WTC11 (cell line): ENCODE results near the gene ACSS2. TPM values are rescaled to one million over a fixed set of nuclear protein-coding genes. Genes with fewer than 3 reads are reported as not detected.

Experiments used
- ATAC-seq: fragments of 200-7000 bp; cut with Tn5 transposase; 2 replicates; pipeline ENCODE4 v1.10.0; 2021; ENCODE audit warnings: mild to moderate bottlenecking, moderate library complexity
- CTCF ChIA-PET: fragments of 300-600 bp; sonication (Branson Sonifier 250); formaldehyde crosslinking; loops from one replicate; lab custom pipeline; 2021; ENCODE audit warnings: antibody characterized with exemption; lab: Charles Lee
- POLR2A ChIA-PET: fragments of 350-600 bp; sonication (Branson Sonifier 250); formaldehyde crosslinking; loops from one replicate; lab custom pipeline; 2021; ENCODE audit warnings: antibody characterized with exemption; lab: Charles Lee
- DNase-seq: peaks from one replicate; pipeline ENCODE4 v3.0.0; 2021; ENCODE audit warnings: low spot score
- H3K27ac Mint-ChIP-seq: 2 replicates; pipeline ENCODE4 v1.8.0; 2021; ENCODE audit warnings: mixed read lengths
- H3K27me3 Mint-ChIP-seq: 2 replicates; pipeline ENCODE4 v1.8.0; 2021; ENCODE audit warnings: low read depth, mild to moderate bottlenecking, moderate library complexity, mixed read lengths
- H3K36me3 Mint-ChIP-seq: 2 replicates; pipeline ENCODE4 v1.8.0; 2021; ENCODE audit warnings: mixed read lengths
- H3K4me1 Mint-ChIP-seq: 2 replicates; pipeline ENCODE4 v1.8.0; 2022; ENCODE audit warnings: mixed read lengths
- H3K4me3 Mint-ChIP-seq: 2 replicates; pipeline ENCODE4 v1.8.0; 2021; ENCODE audit warnings: mild to moderate bottlenecking, moderate library complexity, mixed read lengths
- H3K9me3 Mint-ChIP-seq: 2 replicates; pipeline ENCODE4 v1.8.0; 2021; ENCODE audit warnings: mixed read lengths
- FOXJ3 ChIP-seq: sonication (generic); formaldehyde crosslinking; IDR thresholded peaks from 2 replicates; pipeline ENCODE4 v1.9.0; 2021; ENCODE audit warnings: missing genetic modification reagents, mild to moderate bottlenecking, borderline replicate concordance
- GTF2I ChIP-seq: fragments of 250-450 bp; sonication (Bioruptor Pico); conservative IDR thresholded peaks from 2 replicates; pipeline ENCODE4 v1.4.0; 2021; ENCODE audit warnings: mild to moderate bottlenecking
- HMGA2 ChIP-seq: fragments of 250-450 bp; sonication (Bioruptor Pico); IDR thresholded peaks from 2 replicates; pipeline ENCODE4 v1.4.0; 2021; ENCODE audit warnings: mild to moderate bottlenecking, moderate library complexity
- IRF2 ChIP-seq: sonication (generic); formaldehyde crosslinking; IDR thresholded peaks from 2 replicates; pipeline ENCODE4 v1.8.0; 2022; ENCODE audit warnings: low read depth, missing genetic modification reagents, borderline replicate concordance
- MXD4 ChIP-seq: fragments of 250-450 bp; sonication (Bioruptor Pico); IDR thresholded peaks from 2 replicates; pipeline ENCODE4 v1.8.0; 2021; ENCODE audit warnings: mild to moderate bottlenecking, moderate library complexity, borderline replicate concordance
- NFATC4 ChIP-seq: fragments of 250-450 bp; sonication (Bioruptor Pico); IDR thresholded peaks from 2 replicates; pipeline ENCODE4 v1.9.0; 2021; ENCODE audit warnings: mild to moderate bottlenecking
- SMAD3 ChIP-seq: sonication (generic); formaldehyde crosslinking; IDR thresholded peaks from 2 replicates; pipeline ENCODE4 v1.8.0; 2022; ENCODE audit warnings: missing genetic modification reagents, mild to moderate bottlenecking, borderline replicate concordance
- SMAD4 ChIP-seq: sonication (generic); formaldehyde crosslinking; IDR thresholded peaks from 2 replicates; pipeline ENCODE4 v1.8.0; 2022; ENCODE audit warnings: mild to moderate bottlenecking, missing genetic modification reagents
- TP53 ChIP-seq: sonication (generic); formaldehyde crosslinking; IDR thresholded peaks from 2 replicates; pipeline ENCODE4 v1.8.1; 2023; ENCODE audit warnings: mild to moderate bottlenecking, missing genetic modification reagents
- ZNF138 ChIP-seq: sonication (generic); formaldehyde crosslinking; conservative IDR thresholded peaks from 2 replicates; pipeline ENCODE4 v1.8.1; 2022; ENCODE audit warnings: mild to moderate bottlenecking, moderate library complexity, missing genetic modification reagents
- ZNF219 ChIP-seq: sonication (generic); formaldehyde crosslinking; IDR thresholded peaks from 2 replicates; pipeline ENCODE4 v1.8.0; 2023; ENCODE audit warnings: missing genetic modification reagents, mild to moderate bottlenecking, borderline replicate concordance
- ZNF232 ChIP-seq: sonication (generic); formaldehyde crosslinking; IDR thresholded peaks from 2 replicates; pipeline ENCODE4 v1.8.0; 2022; ENCODE audit warnings: mild to moderate bottlenecking, missing genetic modification reagents
- ZNF396 ChIP-seq: fragments of 250-450 bp; sonication (Bioruptor Pico); IDR thresholded peaks from 2 replicates; pipeline ENCODE4 v1.8.0; 2021; ENCODE audit warnings: mild to moderate bottlenecking, moderate library complexity, borderline replicate concordance
- ZNF423 ChIP-seq: fragments of 250-450 bp; sonication (Bioruptor Pico); IDR thresholded peaks from 2 replicates; pipeline ENCODE4 v2.1.2; 2022; ENCODE audit warnings: mild to moderate bottlenecking, moderate library complexity
- total RNA-seq: library from RNA; stranded (reverse); gene quantifications from 3 replicates; pipeline ENCODE4 v1.2.3, GENCODE V29; 2021
- TF ChIP-seq, protein P1 (sequence below): sonication (generic); formaldehyde crosslinking; IDR thresholded peaks from 2 replicates; pipeline ENCODE4 v1.8.1; 2022; ENCODE audit warnings: missing genetic modification reagents, borderline replicate concordance
- TF ChIP-seq, protein P2 (sequence below): sonication (generic); formaldehyde crosslinking; IDR thresholded peaks from 2 replicates; pipeline ENCODE4 v1.8.1; 2023; ENCODE audit warnings: mild to moderate bottlenecking, missing genetic modification reagents, moderate library complexity
- TF ChIP-seq, protein P3 (sequence below): fragments of 250-450 bp; sonication (Bioruptor Pico); IDR thresholded peaks from 2 replicates; pipeline ENCODE4 v2.1.2; 2022; ENCODE audit warnings: mild to moderate bottlenecking, moderate library complexity
- TF ChIP-seq, protein P4 (sequence below): sonication (generic); formaldehyde crosslinking; IDR thresholded peaks from 2 replicates; pipeline ENCODE4 v1.8.0; 2023; ENCODE audit warnings: missing genetic modification reagents
- TF ChIP-seq, protein P5 (sequence below): fragments of 200-600 bp; IDR thresholded peaks from 2 replicates; pipeline ENCODE4 v1.8.0; 2022; ENCODE audit warnings: antibody characterized with exemption

The ACSS2 gene
- total RNA-seq, 1 experiment from 2014 or later = 28.9 TPM

DNA sequence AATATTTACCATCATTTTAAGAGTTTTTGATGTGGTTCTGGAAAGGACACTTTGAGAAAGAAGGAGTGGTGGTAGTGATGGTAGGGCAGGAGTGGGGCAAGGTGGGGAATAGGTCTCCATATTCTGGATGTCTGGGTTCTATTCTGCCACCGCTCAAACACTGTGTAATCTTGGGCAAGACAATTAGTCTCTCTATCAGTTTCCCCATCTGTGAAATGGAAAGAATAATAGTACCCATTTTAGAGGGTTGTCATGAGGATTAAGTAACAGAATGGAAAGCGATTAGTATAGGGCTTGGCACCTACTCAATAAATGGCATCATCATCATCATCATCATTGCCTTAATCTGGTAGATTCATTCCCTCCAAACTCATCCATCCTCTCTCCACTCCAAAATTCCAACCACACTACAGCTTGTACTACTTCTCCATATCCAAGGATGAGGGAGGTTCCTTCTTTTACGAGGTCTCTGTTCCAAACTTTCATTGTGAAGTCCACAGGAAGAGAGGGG is 2.8 kb upstream of the ACSS2 start:
- CTCF ChIA-PET = interaction anchor here (0.7 to 7.7 kb wide), 23 partner anchors 9 to 434 kb away, joined by 3 to 152 read pairs (median 5); partner anchors contain the start of genes EDEM2, GSS, MYH7B and NCOA6
- ATAC-seq (no peak), DNase-seq (no peak)
- Mint-ChIP-seq H3K27ac (peak overlapping the region; percentile 83; the same call in 1 of the 2 replicates), H3K9me3 (no peaks in the 10 kb centered on the region), H3K4me3 (peak overlapping the region; percentile 86), H3K27me3 (peaks cover 35% of the 10 kb centered on the region), H3K4me1 (peaks cover 45% of the 10 kb centered on the region), H3K36me3 (no peaks in the 10 kb centered on the region)
- POLR2A ChIA-PET = interaction anchor here (1.5 kb wide), 1 partner anchor 123 kb away, joined by 5 read pairs; no protein-coding TSS in a partner anchor
- TF ChIP-seq FOXJ3 (no peak), SMAD3 (CRISPR knock-in tag) (no peak), GTF2I (CRISPR knock-in tag) (no peak), MXD4 (CRISPR knock-in tag) (no peak), TP53 (CRISPR knock-in tag) (no peak), HMGA2 (CRISPR knock-in tag) (no peak), IRF2 (CRISPR knock-in tag) (no peak), ZNF423 (CRISPR knock-in tag) (no peak), ZNF396 (CRISPR knock-in tag) (no peak), SMAD4 (no peak), NFATC4 (CRISPR knock-in tag) (no peak), ZNF232 (CRISPR knock-in tag) (no peak)
- TF ChIP-seq, protein P1, sequence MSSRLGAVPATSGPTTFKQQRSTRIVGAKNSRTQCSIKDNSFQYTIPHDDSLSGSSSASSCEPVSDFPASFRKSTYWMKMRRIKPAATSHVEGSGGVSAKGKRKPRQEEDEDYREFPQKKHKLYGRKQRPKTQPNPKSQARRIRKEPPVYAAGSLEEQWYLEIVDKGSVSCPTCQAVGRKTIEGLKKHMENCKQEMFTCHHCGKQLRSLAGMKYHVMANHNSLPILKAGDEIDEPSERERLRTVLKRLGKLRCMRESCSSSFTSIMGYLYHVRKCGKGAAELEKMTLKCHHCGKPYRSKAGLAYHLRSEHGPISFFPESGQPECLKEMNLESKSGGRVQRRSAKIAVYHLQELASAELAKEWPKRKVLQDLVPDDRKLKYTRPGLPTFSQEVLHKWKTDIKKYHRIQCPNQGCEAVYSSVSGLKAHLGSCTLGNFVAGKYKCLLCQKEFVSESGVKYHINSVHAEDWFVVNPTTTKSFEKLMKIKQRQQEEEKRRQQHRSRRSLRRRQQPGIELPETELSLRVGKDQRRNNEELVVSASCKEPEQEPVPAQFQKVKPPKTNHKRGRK = no peak
- TF ChIP-seq, protein P2, sequence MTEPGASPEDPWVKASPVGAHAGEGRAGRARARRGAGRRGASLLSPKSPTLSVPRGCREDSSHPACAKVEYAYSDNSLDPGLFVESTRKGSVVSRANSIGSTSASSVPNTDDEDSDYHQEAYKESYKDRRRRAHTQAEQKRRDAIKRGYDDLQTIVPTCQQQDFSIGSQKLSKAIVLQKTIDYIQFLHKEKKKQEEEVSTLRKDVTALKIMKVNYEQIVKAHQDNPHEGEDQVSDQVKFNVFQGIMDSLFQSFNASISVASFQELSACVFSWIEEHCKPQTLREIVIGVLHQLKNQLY = no peak
- TF ChIP-seq, protein P3, sequence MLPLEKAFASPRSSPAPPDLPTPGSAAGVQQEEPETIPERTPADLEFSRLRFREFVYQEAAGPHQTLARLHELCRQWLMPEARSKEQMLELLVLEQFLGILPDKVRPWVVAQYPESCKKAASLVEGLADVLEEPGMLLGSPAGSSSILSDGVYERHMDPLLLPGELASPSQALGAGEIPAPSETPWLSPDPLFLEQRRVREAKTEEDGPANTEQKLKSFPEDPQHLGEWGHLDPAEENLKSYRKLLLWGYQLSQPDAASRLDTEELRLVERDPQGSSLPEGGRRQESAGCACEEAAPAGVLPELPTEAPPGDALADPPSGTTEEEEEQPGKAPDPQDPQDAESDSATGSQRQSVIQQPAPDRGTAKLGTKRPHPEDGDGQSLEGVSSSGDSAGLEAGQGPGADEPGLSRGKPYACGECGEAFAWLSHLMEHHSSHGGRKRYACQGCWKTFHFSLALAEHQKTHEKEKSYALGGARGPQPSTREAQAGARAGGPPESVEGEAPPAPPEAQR = no peak

DNA sequence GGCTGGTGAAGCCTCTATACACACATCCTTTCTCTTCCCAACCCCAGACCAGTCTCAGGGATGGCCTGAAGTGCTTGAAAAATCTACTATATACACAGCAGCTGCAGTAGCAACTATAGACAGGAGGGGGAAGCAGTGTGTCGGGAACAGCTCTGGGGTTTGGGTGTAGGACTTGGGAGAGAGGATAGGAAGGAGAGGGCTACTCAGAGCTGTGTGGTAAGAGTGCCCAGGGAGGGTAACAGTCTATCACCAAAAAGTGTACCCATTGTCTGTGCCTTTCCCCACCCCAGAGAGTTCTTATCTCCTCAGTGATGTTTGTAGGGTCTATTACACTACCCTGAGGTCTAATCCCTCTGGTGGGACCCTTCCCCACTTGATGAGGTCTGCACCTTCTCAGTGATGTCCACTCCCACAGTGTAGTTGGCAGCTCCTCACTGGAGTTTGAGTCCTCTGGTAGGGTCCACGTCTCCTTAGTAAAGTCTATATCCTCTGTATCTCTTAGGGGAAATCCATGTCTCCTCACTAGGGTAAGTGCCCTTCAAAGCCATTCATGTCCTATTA is 2.2 kb upstream of the ACSS2 start:
- Mint-ChIP-seq H3K4me3 (peak overlapping the region; percentile 86), H3K4me1 (peaks cover 47% of the 10 kb centered on the region), H3K27me3 (peaks cover 35% of the 10 kb centered on the region), H3K36me3 (no peaks in the 10 kb centered on the region), H3K27ac (peak overlapping the region; percentile 83; the same call in 1 of the 2 replicates), H3K9me3 (no peaks in the 10 kb centered on the region)
- TF ChIP-seq ZNF219 (CRISPR knock-in tag) (no peak), ZNF138 (no peak)
- TF ChIP-seq, protein P4, sequence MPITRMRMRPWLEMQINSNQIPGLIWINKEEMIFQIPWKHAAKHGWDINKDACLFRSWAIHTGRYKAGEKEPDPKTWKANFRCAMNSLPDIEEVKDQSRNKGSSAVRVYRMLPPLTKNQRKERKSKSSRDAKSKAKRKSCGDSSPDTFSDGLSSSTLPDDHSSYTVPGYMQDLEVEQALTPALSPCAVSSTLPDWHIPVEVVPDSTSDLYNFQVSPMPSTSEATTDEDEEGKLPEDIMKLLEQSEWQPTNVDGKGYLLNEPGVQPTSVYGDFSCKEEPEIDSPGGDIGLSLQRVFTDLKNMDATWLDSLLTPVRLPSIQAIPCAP (CRISPR knock-in tag) = no peak
- TF ChIP-seq, protein P5, sequence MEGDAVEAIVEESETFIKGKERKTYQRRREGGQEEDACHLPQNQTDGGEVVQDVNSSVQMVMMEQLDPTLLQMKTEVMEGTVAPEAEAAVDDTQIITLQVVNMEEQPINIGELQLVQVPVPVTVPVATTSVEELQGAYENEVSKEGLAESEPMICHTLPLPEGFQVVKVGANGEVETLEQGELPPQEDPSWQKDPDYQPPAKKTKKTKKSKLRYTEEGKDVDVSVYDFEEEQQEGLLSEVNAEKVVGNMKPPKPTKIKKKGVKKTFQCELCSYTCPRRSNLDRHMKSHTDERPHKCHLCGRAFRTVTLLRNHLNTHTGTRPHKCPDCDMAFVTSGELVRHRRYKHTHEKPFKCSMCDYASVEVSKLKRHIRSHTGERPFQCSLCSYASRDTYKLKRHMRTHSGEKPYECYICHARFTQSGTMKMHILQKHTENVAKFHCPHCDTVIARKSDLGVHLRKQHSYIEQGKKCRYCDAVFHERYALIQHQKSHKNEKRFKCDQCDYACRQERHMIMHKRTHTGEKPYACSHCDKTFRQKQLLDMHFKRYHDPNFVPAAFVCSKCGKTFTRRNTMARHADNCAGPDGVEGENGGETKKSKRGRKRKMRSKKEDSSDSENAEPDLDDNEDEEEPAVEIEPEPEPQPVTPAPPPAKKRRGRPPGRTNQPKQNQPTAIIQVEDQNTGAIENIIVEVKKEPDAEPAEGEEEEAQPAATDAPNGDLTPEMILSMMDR = peak; percentile 69
- POLR2A ChIA-PET = interaction anchor here (1.5 kb wide), 1 partner anchor 123 kb away, joined by 5 read pairs; no protein-coding TSS in a partner anchor
- CTCF ChIA-PET = interaction anchor here (0.6 to 7.7 kb wide), 28 partner anchors 10 to 1916 kb away, joined by 3 to 152 read pairs (median 4); partner anchors contain the start of genes EDEM2, GSS, MYH7B and NCOA6
- ATAC-seq (peak; percentile 27), DNase-seq (peak; percentile 81)
